GM12878 (cell line): ENCODE measurements around the gene ARHGEF11. TPM values are rescaled to one million over a fixed set of nuclear protein-coding genes. Genes with fewer than 3 reads are reported as not detected.

ENCODE experiments used
- CBFB ChIP-seq: IDR thresholded peaks from 2 replicates; pipeline ENCODE4 v1.6.1; 2016; ENCODE audit warnings: antibody characterized with exemption, low read depth
- CBX5 ChIP-seq: sonication (generic); IDR thresholded peaks from 2 replicates; pipeline ENCODE4 v1.6.1; 2016; ENCODE audit warnings: low read depth, moderate library complexity, mild to moderate bottlenecking, inconsistent platforms
- CTCF ChIP-seq, 3 experiments: IDR thresholded peaks in 2 of 3; conservative IDR thresholded peaks in 1 of 3; 2 replicates each; pipeline ENCODE4 v1.5.1; 2011; ENCODE audit warnings: low read depth in 3 of 3, low read length in 3 of 3, mild to moderate bottlenecking in 3 of 3, control low read depth in 2 of 3, moderate library complexity in 2 of 3, inconsistent platforms in 1 of 3, mixed read lengths in 1 of 3; ENCODE audit not compliant: control insufficient read depth in 2 of 3, insufficient read depth in 1 of 3; ENCODE audit errors: extremely low read depth in 1 of 3
- ETV6 ChIP-seq, 2 experiments: fragments of 450-650 bp in 1 of 2; IDR thresholded peaks in 1 of 2; conservative IDR thresholded peaks in 1 of 2; 2 replicates each; pipeline ENCODE4 v1.6.1; 2014; ENCODE audit warnings: antibody characterized with exemption in 1 of 2, borderline replicate concordance in 1 of 2, low read depth in 1 of 2, mild to moderate bottlenecking in 1 of 2, moderate library complexity in 1 of 2
- KLF5 ChIP-seq: fragments of 450-650 bp; IDR thresholded peaks from 2 replicates; pipeline ENCODE4 v1.6.1; 2014; ENCODE audit warnings: mild to moderate bottlenecking; ENCODE audit not compliant: partially characterized antibody
- NBN ChIP-seq: fragments of 450-650 bp; IDR thresholded peaks from 2 replicates; pipeline ENCODE4 v1.6.1; 2016
- NFYA ChIP-seq: IDR thresholded peaks from 2 replicates; pipeline ENCODE4 v1.6.1; 2011; ENCODE audit warnings: low read depth, mild to moderate bottlenecking, low read length, improper control_type of control experiment, borderline replicate concordance
- NR2C1 ChIP-seq: fragments of 450-650 bp; IDR thresholded peaks from 2 replicates; pipeline ENCODE4 v1.6.1; 2017; ENCODE audit warnings: antibody characterized with exemption, mild to moderate bottlenecking, moderate library complexity
- PML ChIP-seq: IDR thresholded peaks from 2 replicates; pipeline ENCODE4 v1.6.1; 2012; ENCODE audit warnings: low read length, inconsistent platforms
- RAD21 ChIP-seq: IDR thresholded peaks from 2 replicates; pipeline ENCODE4 v1.6.1; 2011; ENCODE audit warnings: mild to moderate bottlenecking, low read depth, low read length, moderate library complexity; ENCODE audit not compliant: insufficient read depth
- RAD51 ChIP-seq: fragments of 450-650 bp; IDR thresholded peaks from 2 replicates; pipeline ENCODE4 v1.6.1; 2016; ENCODE audit warnings: moderate library complexity, mild to moderate bottlenecking, inconsistent platforms
- REST ChIP-seq: IDR thresholded peaks from 2 replicates; pipeline ENCODE4 v1.6.1; 2012; ENCODE audit warnings: mild to moderate bottlenecking, low read depth, low read length
- RUNX3 ChIP-seq: IDR thresholded peaks from 2 replicates; pipeline ENCODE4 v1.6.1; 2012; ENCODE audit warnings: low read length, inconsistent platforms
- SMARCA5 ChIP-seq: fragments of 450-650 bp; IDR thresholded peaks from 2 replicates; pipeline ENCODE4 v1.6.1; 2017; ENCODE audit warnings: mild to moderate bottlenecking
- SMC3 ChIP-seq: IDR thresholded peaks from 2 replicates; pipeline ENCODE4 v1.6.1; 2011; ENCODE audit warnings: low read length, improper control_type of control experiment, borderline replicate concordance
- SPI1 ChIP-seq: IDR thresholded peaks from 2 replicates; pipeline ENCODE4 v1.6.1; 2011; ENCODE audit warnings: low read depth, mild to moderate bottlenecking, low read length, moderate library complexity, borderline replicate concordance; ENCODE audit not compliant: insufficient read depth
- ZNF384 ChIP-seq: IDR thresholded peaks from 2 replicates; pipeline ENCODE4 v1.6.1; 2012; ENCODE audit warnings: low read depth, mild to moderate bottlenecking, low read length, improper control_type of control experiment, borderline replicate concordance
- polyA plus RNA-seq, 11 experiments: library from polyadenylated mRNA; depleted of rRNA in 4 of 11; unstranded in 6 of 11; stranded (reverse) in 5 of 11; fragments of >200 nt; fragmentation: Nextera tagmentation in 4 of 11; fragmentation: Illumina TruSeq in 1 of 11; extraction: Ambion mirVana in 4 of 11; extraction: Trizol in 1 of 11; gene quantifications; 1 replicate in 1 of 11; 2 replicates in 10 of 11; pipeline versions ENCODE4 v1.2.1 to v1.2.3, GENCODE V29; 2011 to 2016; ENCODE audit warnings: inconsistent platforms in 2 of 11, missing spikeins in 2 of 11, low read depth in 1 of 11
- total RNA-seq, 4 experiments: library from RNA; depleted of rRNA in 3 of 4; stranded (reverse); fragments of >200 nt in 3 of 4; fragmentation: Illumina TruSeq in 1 of 4; extraction: Trizol in 1 of 4; gene quantifications; 2 replicates each; pipeline versions ENCODE4 v1.2.1 to v1.2.3, GENCODE V29; 2013 to 2021
- TF ChIP-seq, protein P1 (sequence below): fragments of 450-650 bp; IDR thresholded peaks from 2 replicates; pipeline ENCODE4 v1.6.1; 2017; ENCODE audit warnings: mild to moderate bottlenecking, low read depth, inconsistent platforms; ENCODE audit not compliant: poor library complexity, severe bottlenecking
- TF ChIP-seq, protein P2 (sequence below): IDR thresholded peaks from 2 replicates; pipeline ENCODE4 v1.6.1; 2012; ENCODE audit warnings: low read depth, low read length, improper control_type of control experiment
- TF ChIP-seq, protein P3 (sequence below): fragments of 450-650 bp; IDR thresholded peaks from 2 replicates; pipeline ENCODE4 v1.6.1; 2014; ENCODE audit warnings: mild to moderate bottlenecking

The ARHGEF11 gene
- total and polyA plus RNA-seq, 10 of the 15 experiments (the other 5 are each of a cell fraction or from before 2014, with no cell fraction given), result 0.05 to 12.7 (median 1.8) TPM

DNA sequence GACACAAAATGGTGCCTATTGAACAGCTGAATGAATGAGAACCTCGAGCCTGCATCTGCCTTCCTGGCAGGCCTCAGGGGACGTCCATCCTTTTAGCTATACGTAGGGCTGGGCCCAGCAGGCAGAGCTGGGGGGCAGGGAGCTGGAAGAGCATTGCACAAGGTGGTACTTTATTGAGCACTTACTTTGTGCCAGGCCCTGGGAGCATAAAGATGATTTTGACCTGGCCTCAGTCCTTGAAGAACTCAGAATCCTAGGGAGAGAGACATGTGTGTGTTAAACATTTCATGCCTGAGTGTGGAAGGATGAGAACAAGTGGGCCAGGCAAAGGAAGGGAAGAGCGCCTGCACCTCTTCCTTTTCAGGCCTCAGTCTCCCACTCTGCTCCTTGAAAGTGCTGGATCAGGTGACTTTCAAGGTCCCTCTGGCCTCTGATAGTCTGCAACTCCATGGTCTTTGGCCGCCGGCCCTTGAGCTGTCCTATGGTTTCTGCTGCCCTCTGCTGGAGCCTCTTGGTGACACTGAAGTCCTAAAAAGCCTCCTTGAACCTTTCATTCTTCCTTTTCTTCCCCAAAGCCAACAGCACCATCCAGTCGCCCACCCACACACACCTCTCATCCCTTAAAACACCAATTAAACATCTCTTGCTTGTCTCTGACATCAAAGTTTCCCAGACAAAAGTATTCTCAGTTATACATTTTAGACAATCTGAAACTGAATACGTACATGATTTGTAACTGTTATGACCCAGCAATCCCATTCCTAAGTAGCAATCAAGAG lies 155.6 kb downstream of the ARHGEF11 start (continued):
- no peak for TF ChIP-seq NFYA
- peak; percentile 79 to 92 (median 84) for TF ChIP-seq CTCF (IDR thresholded peaks at IDR 0.05 in 2 of 3, conservative IDR thresholded peaks at IDR 0.05 in 1 of 3; ENCODE audit: control insufficient read depth in 2 of 3, extremely low read depth in 1 of 3, insufficient read depth in 1 of 3, low read depth in 3 of 3, low read length in 3 of 3)
- no peak for TF ChIP-seq REST
- no peak for TF ChIP-seq SPI1
- TF ChIP-seq KLF5, result no peak
- no peak for TF ChIP-seq RUNX3
- TF ChIP-seq CBX5, result no peak
- TF ChIP-seq RAD51, result peak; percentile 76
- TF ChIP-seq ZNF384, result no peak
- TF ChIP-seq ETV6 (conservative IDR thresholded peaks at IDR 0.05 in 1 of 2, IDR thresholded peaks at IDR 0.05 in 1 of 2; ENCODE audit: borderline replicate concordance in 1 of 2, low read depth in 1 of 2), result no peak
- TF ChIP-seq, protein P1, sequence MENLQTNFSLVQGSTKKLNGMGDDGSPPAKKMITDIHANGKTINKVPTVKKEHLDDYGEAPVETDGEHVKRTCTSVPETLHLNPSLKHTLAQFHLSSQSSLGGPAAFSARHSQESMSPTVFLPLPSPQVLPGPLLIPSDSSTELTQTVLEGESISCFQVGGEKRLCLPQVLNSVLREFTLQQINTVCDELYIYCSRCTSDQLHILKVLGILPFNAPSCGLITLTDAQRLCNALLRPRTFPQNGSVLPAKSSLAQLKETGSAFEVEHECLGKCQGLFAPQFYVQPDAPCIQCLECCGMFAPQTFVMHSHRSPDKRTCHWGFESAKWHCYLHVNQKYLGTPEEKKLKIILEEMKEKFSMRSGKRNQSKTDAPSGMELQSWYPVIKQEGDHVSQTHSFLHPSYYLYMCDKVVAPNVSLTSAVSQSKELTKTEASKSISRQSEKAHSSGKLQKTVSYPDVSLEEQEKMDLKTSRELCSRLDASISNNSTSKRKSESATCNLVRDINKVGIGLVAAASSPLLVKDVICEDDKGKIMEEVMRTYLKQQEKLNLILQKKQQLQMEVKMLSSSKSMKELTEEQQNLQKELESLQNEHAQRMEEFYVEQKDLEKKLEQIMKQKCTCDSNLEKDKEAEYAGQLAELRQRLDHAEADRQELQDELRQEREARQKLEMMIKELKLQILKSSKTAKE, result no peak
- TF ChIP-seq, protein P2, sequence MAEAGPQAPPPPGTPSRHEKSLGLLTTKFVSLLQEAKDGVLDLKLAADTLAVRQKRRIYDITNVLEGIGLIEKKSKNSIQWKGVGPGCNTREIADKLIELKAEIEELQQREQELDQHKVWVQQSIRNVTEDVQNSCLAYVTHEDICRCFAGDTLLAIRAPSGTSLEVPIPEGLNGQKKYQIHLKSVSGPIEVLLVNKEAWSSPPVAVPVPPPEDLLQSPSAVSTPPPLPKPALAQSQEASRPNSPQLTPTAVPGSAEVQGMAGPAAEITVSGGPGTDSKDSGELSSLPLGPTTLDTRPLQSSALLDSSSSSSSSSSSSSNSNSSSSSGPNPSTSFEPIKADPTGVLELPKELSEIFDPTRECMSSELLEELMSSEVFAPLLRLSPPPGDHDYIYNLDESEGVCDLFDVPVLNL, result no peak
- TF ChIP-seq NBN, result peak; percentile 23; the same call in 1 of the 2 replicates
- no peak for TF ChIP-seq CBFB
- no peak for TF ChIP-seq SMARCA5
- TF ChIP-seq NR2C1, result no peak
- peak; percentile 88 for TF ChIP-seq SMC3
- TF ChIP-seq, protein P3, sequence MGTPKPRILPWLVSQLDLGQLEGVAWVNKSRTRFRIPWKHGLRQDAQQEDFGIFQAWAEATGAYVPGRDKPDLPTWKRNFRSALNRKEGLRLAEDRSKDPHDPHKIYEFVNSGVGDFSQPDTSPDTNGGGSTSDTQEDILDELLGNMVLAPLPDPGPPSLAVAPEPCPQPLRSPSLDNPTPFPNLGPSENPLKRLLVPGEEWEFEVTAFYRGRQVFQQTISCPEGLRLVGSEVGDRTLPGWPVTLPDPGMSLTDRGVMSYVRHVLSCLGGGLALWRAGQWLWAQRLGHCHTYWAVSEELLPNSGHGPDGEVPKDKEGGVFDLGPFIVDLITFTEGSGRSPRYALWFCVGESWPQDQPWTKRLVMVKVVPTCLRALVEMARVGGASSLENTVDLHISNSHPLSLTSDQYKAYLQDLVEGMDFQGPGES, result no peak
- TF ChIP-seq PML, result no peak
- TF ChIP-seq RAD21, result peak; percentile 84
